ENCODE measurements around the gene KIAA0232.

GRCh38 chr4:6852582-6852981 lies 70.1 kb downstream of the KIAA0232 start:
- no peak for TF ChIP-seq EZH2phosphoT487 (IDR thresholded peaks at IDR 0.05; ENCODE audit: borderline replicate concordance, low read length)
- no peak for TF ChIP-seq CTCF (conservative IDR thresholded peaks at IDR 0.05; ENCODE audit: low read depth, low read length)
